NCI-H1105 treated with DMSO at 0.1 percent for 48 hours (cell line): ENCODE results near the gene MPZL3.
"Not testable (repeated sequence)": the region's sequence is repeated elsewhere in the genome, so short reads cannot be mapped to it uniquely, and the experiment has no call there.

Source experiments
- DNase-seq: peaks from one replicate; lab custom pipeline; 2025; lab: John Stamatoyannopoulos, UW

MPZL3 gene

DNA sequence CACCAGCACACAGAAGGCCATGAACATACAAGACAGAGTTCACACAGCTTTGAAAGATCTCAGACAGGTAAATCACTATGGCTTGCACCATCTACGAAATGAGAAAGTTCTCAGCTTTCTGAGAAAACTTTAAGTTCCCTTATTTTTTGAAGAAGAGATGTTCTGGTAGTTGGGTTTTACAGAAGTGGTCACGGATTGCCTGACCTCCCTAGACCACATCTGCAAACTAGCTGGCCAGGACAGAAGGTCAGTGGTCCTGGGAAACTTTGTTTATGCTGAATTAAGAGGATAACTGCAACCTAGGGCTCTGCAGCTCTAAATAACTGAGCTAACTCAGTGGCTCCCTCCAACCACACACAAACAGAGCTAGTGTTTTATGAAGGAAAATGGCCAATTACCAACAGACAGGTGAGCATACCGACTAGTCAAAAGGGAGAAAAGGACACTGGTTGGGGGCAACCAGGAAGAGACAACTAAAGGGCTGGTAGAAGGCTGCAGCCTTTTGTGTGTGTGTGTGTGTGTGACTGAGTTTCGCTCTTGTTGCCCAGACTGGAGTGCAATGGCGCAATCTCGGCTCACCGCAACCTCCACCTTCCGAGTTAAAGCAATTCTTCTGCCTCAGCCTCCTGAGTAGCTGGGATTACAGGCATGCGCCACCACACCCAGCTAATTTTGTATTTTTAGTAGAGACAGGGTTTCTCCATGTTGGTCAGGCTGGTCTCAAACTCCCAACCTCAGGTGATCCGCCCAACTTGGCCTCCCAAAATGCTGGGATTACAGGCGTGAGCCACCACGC, 67.2 kb downstream of the MPZL3 start:
- DNase-seq: no peak

DNA sequence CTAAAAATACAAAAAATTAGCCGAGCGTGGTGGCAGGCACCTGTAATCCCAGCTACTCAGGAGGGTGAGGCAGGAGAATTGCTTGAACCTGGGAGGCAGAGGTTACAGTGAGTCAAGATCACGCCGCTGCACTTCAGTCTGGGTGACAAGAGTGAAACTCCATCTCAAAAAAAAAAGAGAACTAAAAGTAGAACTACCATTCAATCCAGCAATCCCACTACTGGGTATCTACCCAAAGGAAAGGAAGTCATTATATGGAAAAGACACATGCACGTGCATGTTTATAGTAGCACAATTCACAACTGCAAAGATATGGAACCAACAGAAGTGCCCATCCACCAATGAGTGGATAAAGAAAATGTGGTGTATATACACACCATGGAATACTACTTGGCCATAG, 68.5 kb downstream of the MPZL3 start:
- DNase-seq: not testable (repeated sequence)

DNA sequence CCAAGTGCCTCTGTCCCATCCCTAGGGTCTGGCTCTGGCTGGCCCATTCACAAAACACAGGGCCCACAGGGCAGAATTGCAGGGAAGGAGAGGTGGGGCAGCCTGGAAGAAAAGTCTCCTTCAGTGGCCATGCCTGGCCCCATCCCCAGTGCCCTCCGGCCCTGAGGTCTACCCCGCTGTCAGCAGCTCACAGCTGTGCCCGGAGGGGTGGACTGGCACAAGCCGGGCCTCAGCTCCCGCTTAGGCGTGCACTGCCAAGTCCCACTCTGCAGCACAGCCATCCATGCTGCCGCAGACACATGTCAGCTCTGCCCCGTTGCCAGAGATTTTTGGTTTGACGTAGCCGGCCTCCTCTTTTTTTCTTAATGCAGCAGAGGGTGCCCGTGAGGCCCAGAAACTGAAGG, 71.9 kb downstream of the MPZL3 start:
- no peak for DNase-seq

DNA sequence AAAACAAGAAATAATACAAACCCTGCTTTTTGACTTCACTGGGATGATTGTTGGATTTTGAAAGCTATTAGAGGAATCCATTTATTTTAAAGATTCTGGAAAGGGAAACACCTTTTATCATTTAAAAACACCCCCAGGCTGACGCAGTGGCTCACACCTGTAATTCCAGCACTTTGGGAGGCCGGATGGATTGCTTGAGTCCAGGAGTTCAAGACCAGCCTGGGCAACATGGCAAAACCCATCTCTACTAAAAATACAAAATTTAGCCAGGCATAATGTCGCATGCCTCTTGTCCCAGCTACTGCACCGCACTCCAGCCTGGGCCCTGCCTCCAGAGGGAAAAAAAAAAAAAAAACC, 75.4 kb downstream of the MPZL3 start:
- DNase-seq: no peak
